GM18868 (cell line): ENCODE results near the gene DAGLA.

ENCODE experiments used
- ATAC-seq: cut with Tn5 transposase; IDR thresholded peaks from one replicate; pipeline ENCODE4 v1.9.1; 2021; ENCODE audit warnings: mild to moderate bottlenecking, moderate library complexity; ENCODE audit not compliant: unreplicated experiment

The DAGLA gene

DNA sequence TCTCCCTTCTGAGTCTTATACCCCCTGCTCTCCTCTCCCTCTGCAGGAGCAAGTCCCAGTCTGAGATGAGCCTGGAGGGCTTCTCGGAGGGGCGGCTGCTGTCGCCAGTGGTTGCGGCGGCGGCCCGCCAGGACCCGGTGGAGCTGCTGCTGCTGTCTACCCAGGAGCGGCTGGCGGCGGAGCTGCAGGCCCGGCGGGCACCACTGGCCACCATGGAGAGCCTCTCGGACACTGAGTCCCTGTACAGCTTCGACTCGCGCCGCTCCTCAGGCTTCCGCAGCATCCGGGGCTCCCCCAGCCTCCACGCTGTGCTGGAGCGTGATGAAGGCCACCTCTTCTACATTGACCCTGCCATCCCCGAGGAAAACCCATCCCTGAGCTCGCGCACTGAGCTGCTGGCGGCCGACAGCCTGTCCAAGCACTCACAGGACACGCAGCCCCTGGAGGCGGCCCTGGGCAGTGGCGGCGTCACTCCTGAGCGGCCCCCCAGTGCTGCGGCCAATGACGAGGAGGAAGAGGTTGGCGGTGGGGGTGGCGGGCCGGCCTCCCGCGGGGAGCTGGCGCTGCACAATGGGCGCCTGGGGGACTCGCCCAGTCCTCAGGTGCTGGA lies 63.4 kb downstream of the DAGLA start:
- no peak for ATAC-seq

DNA sequence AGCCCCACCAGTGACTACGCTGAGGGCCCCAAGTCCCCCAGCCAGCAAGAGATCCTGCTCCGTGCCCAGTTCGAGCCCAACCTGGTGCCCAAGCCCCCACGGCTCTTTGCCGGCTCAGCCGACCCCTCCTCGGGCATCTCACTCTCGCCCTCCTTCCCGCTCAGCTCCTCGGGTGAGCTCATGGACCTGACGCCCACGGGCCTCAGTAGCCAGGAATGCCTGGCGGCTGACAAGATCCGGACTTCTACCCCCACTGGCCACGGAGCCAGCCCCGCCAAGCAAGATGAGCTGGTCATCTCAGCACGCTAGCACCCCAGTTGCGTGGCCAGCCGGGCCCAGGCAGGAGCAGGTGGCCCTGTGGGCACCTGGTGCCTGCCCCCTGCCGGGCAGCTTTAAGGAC lies 64.0 kb downstream of the DAGLA start:
- no peak for ATAC-seq

DNA sequence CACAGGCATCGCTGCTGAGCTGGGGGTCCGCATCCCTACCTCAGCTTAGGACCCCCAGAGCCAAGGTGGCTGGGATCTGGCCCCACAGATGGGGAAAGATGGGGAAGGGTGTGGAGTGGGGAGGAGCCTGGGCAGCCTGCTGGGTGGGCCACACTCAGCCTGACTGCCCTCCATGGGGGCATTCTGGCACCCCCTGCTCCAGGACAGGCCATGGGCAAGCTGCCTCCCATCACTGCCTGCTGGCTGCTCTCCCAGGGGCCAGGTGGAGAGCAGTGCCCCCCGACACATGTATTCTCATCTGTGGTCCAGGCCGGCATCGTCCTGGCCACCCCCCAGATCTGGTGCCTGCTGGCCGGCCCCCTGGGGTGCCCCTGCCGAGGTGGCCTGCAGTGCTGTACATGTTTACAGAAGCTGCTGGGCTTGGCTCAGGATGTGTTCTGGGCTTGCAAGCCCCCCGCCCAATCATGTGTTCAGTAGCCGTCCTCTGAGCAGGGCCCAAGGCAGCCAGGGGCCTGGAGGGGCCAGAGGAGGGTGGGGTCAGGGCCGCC lies 64.5 kb downstream of the DAGLA start:
- ATAC-seq = no peak

DNA sequence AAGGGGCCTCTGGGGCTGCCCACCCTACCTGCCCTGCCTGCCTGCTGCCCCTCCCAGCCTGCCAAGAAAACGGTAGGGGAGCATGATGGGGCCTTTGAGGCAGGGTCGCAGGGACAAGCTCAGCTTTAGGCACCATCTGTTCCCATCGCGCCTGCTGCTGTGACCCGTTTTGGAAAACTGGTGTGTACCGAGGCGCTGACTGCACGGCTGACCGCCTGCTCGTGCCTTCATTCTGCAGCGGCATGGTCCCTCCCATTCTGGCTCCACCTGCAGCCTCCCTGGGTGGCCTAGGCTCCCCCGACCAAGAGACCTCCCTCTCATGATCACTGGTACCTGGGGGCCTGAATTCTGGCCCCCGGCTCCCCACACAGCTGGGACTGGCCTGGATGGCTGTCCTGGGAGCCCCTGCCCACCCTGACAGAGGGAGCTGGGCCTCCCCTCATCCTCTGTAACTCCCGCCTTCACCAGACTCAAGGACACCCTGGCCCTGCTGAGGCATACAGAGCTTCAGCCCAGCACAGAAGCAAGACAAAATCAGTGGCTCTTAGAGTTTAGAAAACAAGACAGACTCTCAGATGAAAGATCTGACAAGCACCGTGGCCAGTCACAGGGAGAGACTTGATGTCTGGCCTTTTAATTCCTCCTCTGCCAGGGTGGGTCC lies 65.7 kb downstream of the DAGLA start:
- no peak for ATAC-seq

DNA sequence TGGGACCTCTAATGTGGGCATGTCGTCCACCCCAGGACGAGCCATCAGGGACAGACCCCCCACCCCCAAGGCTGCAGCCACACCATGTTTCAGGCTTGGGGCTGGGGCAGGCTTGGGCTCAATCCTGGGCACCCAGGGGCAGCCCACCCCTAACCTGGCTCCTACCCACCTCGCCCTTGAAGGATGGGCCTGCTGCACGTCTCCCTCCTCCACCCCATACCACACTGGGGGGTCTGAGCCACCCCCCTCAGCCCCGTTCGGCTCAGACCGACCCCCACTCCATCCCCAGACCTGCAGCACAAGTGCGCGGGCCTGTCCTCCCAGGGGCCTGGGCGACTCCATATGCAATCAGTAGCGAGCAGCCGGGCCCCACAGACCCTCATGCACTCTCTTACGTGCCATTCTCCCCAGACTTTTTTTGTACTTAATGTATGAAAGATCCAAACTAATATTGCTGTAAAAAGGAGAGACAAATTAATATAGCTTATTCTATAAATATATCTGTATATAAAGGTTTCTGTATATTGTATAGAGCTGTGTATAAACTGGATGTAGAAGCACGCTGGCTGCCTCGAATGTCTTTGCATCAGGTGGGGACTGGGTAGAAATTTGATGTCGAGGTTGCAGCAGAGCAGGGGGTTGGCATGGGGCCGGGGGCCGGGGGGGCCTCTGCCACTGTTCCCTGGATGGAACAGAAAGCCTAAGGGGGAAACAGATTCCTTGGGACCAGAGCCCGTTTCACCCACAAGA lies 66.4 kb downstream of the DAGLA start:
- ATAC-seq = no peak

DNA sequence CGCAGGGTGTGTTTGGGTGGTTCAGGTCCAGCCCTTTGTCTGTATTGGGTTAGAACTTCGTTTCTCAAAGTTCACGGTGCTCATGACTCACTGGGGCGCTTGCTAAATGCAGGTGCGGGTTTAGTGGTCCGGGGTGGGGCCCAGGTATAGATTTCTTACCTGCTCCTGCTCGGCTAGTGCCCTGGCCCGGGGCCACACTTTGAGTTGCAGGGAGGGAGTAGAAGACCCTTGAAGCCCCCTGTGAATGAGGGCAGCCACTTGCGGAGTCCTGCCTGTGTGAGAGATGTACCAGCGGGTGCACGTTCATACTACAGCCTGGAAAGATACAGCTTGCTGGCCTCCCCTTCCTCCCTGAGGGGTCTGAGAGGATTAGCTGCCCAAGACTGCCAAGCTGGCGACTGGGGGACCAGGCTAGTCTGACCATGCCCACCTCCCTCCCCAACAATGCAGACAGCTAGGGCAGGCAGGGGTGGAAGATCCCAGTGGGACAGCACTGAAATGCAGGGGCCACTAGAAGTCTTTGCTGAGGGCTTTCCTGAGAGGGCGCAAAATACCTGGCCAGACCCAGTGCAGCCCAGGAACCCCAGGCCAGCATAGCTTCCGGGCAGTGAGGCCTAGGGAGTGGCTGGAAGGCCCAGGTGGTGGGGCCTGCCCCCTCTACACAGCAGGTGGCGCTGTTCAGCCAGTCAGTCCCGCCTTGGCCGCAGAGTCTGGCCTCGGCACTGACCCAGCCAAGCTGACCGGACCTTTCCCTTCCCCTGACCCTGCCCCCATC lies 67.2 kb downstream of the DAGLA start:
- peak; percentile 52 for ATAC-seq

DNA sequence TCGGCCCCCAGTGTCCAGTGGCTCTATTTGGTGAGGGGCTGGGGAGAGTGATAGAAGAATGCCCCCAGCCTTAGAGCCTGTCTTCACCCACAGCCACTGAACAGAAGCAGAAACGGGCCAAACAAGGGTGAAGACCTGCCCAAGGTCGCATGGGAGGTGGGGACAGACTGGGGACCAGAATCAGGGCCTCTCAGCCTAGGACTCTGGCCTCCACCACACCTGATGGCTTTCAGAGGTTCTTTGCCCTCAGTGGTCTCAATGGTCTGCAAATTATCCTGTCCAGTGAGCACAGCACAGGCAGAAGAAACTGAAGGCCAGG lies 67.7 kb downstream of the DAGLA start:
- no peak for ATAC-seq

DNA sequence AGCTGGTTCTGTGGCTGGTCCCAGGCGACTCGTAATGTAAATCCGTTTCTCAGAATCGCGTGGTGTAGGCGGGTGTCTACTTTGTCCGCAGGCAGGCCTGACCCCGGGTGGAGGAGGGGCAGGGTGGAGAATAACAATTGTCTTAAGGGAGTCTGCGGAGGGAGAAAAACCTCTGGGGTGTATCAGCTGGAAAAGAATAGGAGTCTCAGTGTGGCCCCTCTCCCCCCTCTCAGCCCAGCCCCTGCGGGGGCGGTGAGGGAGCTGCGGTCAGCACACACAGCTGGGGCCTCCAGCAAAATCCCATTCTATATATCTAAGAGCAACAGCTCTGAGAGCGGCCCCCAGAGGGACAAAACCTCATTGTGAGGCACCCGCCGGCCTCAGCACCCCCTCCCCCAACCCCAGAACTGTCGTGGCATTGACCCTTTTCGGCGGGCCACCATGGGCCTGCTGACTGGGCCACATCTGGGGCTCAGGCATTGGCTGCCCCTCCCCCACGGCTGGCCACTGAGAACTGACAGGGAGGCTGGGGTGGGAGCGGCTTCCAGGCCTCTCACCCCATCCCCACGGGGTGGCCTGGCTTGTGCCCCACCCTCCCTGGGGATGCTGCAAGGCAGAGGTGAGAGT lies 69.5 kb downstream of the DAGLA start:
- ATAC-seq = no peak

DNA sequence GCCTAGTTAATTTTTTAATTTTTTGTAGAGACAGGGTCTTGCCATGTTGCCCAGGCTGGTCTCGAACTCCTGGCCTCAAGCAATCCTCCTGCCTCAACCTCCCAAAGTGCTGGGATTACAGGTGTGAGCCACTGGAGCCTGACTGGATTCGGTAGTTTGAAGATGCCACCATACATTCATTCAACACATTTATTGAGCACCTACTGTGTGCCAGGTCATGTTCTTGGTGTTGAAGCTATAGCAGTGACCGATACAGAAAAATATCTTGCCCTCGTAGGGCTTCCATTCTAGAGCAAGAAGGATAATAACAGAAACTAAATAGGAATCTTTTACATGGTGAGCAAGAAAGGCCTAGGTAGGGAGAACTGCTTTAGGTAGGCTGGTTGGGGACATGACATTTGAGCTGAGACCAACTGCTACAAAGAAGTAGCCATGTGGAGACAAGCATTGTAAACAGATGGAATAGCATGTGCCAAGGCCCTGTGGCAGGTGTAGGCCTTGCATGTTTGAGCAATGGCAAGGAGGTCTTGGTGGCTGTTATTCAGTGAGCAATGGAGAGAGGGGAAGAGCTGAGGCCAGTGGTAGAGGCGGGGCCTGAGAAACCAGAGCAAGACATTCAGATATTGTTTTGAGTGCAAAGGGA lies 70.6 kb downstream of the DAGLA start:
- ATAC-seq = no peak

DNA sequence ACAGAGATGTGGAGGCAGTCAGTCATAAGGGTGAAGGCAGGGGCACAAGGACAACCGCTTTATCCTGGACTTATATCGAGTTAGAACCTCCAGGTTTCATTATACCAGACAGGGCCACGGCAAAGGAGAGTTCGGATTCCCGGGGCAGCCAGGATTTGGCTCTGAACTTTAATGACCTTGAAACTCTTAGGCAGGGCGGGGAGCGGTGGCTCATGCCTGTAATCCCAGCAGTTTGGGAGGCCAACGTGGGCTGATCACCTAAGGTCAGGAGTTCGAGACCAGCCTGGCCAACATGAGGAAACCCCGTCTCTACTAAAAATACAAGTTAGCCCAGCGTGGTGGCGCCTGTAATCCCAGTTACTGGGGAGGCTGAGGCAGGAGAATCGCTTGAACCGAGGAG lies 71.2 kb downstream of the DAGLA start:
- ATAC-seq = no peak

DNA sequence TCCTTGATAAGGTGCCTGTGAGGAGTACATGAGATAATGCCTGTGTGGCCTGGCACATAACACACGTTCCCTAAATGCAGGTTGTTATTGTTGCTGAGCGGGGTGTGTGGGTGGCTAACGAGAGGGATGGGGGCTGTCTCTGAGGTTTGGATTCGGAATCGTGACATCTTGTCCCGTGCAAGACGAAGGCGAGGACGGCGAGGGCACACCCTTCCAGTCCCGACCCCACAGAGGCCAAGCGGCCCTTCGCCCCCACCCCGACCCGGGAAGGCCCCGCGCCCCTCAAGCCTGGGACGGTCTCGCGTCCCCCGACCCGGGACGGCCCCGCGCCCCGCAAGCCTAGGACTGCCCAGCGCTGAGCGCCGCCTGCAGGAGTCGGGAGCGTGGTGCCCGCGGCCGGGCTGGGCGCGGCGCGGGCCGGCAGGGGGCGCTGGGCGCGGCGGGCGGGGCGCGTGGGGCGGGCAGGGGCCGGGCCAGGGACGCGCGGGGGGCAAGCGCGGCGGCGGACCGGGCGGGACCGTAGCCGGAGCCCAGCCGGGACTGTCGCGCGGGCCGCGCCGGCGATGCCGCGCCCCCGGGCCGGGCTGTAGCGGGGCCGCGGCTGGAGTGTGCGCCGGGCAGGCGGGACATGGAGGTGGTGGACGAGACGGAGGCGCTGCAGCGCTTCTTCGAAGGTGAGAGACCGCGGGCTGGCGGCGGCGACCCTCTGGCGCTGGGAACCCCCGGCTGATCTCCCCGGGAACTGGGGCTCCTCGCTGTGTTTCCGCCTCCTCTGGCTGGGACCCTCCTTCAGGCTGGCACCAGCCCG lies 72.1 kb downstream of the DAGLA start, which contains the start of gene MYRF:
Gene MYRF (plus strand): TSS at position 520 of the 808 bp plus-strand sequence. CDS start 109 bp downstream, at position 629.
- peak; percentile 48 for ATAC-seq

DNA sequence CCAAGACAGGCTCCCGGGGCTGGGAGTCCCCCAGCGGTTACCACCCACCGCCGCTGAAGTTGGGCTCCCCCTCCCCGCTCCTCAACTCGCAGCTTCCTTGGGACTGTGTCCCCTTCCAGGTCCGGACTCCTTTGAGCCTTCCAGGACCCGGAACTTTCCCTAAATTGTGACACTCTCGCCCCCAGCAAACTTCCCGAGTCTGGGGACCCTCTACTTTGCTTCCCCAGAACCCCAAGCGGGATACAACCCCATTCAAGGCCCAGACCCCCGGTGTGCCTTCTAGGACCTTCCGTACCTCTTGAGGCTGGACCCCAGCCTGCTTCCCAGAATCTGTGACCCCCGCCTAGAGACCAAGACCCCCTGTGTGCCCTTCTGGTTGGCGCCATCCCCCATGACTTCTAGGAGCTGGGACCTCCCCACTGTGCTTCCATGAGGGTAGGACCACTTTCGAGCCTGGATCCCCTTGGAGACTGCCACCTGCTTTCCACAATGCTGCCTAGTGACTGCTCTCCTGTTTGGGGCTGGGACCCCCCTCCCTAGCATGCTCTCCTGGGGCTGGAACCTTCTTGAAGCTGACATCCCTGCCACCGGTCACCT lies 72.8 kb downstream of the DAGLA start:
- no peak for ATAC-seq

DNA sequence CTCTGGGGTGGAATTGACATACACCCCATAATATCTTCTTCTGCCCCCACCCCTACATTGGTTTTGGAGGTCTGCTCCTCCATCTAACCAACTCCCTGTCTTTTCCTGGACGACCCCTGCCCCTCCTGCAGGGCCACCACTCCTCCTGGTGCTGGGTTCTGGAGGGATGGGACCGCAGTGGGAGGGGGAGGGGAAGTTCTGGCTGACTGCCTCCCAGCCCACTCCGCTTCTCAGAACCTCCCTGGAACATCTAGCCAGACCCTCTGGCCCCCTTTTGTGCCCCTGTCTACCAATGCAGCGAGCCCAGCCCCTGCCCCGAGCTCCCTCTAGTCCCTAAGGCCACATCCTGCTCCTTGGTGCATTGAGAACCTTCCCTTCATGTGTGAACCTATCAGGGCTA lies 73.5 kb downstream of the DAGLA start:
- ATAC-seq = no peak

DNA sequence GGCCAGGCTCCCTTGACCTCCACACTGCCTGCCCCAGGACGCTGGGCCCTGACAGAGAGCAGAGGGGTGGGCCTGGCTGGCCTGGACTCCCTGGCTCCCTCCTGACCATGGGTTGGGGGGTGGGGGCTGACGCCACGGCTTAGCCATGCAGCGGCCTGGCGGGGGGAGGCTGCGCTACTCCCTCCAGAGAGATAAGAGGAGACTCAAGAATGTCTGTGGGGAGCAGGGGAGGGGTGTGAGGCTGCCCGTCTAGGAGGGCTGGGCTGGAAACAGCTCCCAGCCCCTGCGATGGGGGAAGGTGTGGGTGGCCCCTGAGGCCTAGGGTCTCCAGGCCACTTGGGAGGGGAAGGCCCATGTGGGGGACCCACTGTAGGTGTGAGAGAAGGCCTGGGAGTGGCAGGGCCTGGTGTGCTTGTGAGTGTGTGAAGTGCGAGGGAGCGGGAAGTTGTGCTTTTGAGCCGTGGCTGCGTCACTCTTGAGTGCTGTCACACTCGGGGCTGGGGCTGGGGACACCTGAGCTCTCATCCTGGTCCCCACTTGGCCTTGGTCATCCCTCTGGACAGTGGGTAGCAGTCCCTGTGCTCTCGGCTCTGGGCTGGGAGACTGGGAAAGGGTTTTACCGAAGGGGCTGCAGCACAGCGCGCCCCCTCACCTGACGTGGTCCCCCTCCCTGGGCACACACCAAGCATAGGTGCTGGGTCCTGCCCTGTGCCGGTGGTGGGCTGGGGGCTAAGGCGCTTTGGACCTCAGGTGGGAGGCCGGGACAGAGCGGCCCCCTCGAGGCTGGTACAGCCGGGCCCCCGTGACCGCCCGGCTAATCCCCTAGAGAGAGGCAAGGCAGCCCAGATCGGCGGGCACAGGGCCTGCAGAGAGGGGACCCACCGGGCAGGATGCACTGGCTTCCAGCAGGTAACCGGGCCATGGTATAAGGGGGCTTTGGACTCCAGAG lies 74.6 kb downstream of the DAGLA start:
- no peak for ATAC-seq

DNA sequence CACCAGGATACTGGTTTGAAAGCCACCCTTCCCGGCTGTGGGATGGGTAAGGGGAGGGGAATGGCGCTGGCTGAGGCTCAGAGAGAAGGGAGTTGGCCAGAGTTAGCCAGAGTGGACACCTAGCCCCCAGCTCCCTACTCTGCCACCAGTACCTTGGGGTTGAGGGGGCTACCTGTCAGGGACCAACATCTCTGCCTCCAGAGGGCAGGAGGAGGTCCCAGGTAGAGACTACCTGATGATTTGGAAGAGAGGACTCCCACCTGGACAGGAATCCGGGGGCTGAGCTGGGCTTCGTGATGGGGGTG lies 75.9 kb downstream of the DAGLA start:
- ATAC-seq = no peak

DNA sequence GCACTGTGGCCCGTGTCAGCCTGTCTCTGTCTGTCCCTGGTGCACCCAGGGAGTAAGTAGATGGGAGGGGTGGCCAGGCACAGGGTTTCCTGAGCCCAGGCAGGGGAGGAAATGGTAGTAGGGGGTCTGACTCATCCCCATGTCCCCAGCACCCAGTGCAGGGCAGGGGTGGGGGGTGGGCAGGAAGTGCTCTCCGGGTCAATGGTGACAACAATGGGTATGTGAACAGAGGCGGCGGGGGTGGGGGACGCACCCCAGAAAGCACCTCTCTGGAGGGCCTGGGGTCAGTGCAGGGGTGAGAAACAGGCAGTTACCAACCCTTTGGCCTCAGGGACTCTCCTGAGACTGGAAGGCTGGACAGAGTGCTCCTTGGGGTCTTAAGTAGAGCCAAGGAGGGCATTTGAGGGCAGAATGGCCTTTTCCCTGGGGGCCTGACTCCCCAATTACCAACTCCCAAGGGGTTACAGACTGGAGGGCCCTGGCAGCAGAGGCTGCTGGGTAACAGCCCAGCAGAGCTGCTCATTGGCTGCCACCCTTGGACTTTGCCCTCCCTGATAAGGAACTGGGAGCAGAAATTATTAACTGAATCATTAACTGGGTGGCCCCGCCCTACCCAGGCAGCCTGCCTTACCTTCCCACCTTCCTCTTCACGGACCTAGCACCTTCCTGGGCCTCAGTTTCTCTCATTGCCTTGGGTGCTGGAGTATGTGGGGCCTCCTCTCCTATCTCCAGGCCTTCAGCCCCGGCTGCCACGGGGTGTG lies 76.4 kb downstream of the DAGLA start:
- no peak for ATAC-seq

DNA sequence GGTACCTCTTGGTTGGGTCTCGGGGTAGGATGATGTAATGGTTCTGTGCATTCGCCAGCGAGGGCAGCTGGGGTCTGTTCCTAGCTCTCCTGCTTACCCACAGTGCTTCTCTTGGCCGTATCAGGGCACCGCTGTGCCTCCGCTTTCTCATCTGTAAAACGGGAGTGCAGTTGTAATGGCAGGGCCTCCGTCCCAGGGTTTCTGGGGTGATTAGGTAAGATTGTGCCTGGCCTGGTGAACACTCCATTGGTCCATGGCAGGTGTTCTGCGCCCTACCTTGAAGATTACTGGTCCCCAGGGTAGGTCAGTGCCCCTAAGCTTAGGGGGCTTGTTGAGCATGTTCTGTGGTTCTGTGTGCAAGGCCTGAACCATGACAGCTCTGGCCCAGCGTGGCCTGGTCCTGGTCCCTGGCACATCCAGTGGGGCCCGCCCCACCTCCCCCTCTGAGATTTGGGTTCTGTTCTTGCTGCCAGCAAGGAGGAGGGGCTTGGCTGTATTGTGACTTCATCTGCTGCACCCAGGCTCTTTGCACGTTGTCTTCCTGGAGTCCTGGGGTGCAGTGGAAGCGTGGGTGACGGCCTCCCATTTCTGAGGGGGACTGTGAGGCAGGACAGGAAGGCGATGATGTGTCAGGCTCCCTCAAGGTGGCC lies 77.1 kb downstream of the DAGLA start:
- ATAC-seq = no peak
